GM19467 (cell line): Measurements from ENCODE around the gene RLF.

Experiments
- ATAC-seq: cut with Tn5 transposase; IDR thresholded peaks from one replicate; pipeline ENCODE4 v1.9.1; 2021; ENCODE audit warnings: mild to moderate bottlenecking, moderate library complexity; ENCODE audit not compliant: unreplicated experiment

RLF gene

DNA sequence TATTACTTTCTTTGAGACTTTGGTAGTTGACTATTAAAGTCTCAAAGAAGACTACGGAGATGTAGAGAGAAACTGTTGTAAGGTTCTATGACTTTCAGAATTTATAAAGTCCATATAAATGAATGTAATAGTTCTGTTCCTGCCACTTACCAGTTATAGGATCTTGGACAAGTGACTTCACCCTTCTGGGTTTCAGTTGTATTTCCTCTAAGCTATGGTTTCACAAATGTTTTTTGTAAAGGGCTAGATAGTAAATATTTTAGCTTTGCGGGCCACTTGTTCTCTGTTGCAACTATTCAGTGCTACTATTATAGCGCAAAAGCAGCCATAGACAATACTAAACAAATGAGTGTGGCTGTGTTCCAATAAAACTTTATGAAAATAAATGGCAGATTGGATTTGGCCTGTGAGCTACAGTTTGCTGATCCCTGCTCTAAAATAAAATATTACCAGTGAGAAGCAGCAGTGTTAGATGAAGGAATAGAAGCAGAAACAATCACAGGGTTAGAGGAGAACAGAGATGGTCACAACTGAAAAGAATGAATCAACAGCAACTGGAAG lies 111.5 kb downstream of the RLF start:
- no peak for ATAC-seq

GRCh38 chr1:40273547-40274166 lies 112.5 kb downstream of the RLF start:
- no peak for ATAC-seq

DNA sequence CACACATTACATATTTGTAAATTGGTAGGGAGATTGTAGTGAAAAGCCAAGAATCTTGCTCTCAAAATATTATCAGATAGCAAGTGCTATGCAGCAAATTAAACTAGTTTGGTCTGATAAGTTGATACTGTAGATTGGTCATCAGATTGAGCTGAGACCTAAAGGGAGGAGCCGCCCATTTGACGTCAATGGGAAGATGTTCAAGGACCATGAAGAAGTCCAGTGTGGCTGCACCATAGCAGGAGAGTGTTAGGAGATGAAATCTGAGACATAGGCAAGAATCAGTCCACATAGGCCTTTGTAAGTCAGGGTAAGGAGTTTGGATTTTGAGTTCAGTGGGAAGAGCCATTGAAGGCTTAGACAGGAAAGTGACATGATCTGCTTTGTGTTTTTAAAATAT lies 113.1 kb downstream of the RLF start:
- ATAC-seq, result no peak

- ATAC-seq, result no peak
These were observed 114.9 kb downstream of the RLF start for GRCh38 chr1:40276122-40276521.

DNA sequence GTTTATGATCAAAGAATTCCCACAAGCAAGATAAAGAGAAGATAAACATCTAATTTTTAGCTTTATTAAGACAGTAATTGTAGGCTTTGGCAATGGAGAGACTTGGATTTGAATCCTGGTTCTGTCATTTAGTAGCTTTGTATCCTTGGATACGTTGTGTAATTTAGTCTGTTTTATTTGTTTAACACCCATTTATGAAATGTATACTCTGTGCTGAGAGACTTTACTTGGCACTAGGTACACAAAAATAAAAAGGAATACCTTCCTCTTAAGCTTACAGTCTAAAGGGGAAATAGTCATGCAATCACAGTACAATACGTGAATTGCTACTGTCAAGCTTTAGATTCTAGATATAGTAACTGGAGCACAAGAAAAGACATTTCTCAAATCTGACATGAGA lies 120.7 kb downstream of the RLF start:
- ATAC-seq, result no peak
